ENCODE data around the gene LNPEP. TPM values are rescaled to one million over a fixed set of nuclear protein-coding genes. Genes with fewer than 3 reads are reported as not detected.
A peak's percentile ranks its signal among the peaks of the same experiment; 100 is the strongest.

Gene LNPEP
- total RNA-seq, 2 experiments from 2014 or later: 85.9 to 90.1 TPM

- ATAC-seq (no peak), DNase-seq (no peak)
- Mint-ChIP-seq H3K27ac (no peak overlapping the region), H3K4me1 (ENCODE audit: low read depth) (peaks cover 19% of the 10 kb centered on the region), H3K36me3 (ENCODE audit: low read depth) (peaks cover 34% of the 10 kb centered on the region), H3K27me3 (ENCODE audit: low read depth) (no peaks in the 10 kb centered on the region), H3K9me3 (ENCODE audit: insufficient read depth) (no peaks in the 10 kb centered on the region), H3K4me3 (no peak overlapping the region)
- CTCF ChIA-PET: interaction anchor here (0.6 to 1.9 kb wide), 3 partner anchors 10 to 159 kb away, joined by 3 to 4 read pairs (median 3); no protein-coding TSS in a partner anchor
- POLR2A ChIA-PET: interaction anchor here (1.2 kb wide), 1 partner anchor 14 kb away, joined by 3 read pairs; no protein-coding TSS in a partner anchor
Observed at GRCh38 chr5:97002983-97003382, 67.1 kb downstream of the LNPEP start.

DNA sequence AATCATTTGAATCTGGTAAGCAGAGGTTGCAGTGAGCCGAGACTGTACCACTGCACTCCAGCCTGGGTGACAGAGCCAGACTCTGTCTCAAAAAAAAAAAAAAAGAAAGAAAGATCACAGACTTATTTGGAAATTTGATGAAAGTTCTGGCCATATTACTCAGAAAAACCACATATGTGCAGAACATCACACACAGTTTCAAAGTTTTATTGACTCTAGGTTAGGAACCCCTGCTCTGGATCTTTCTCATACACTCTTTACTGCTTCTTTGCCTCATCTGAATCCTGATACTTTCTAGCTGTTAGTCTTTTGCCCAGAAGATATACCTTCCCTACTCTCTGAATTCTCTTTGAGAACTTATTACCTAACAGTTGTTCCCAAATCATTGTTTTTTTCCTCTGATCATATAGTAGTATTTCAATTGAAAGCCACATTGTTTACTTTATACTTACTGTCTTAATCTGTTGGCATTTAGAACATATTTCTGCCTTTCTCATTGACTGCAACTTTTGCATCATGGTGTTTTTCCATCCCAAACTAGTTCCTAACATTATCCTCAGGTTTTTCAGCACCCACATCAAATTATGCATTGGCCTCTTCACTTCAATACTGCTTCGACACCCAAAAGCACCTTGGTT lies 68.7 kb downstream of the LNPEP start:
- no peaks in the 10 kb centered on the region for H3K9me3 Mint-ChIP-seq (ENCODE audit: insufficient read depth)
- H3K27ac Mint-ChIP-seq: peak overlapping the region; percentile 60
- peaks cover 17% of the 10 kb centered on the region for H3K4me1 Mint-ChIP-seq (ENCODE audit: low read depth)
- no peak overlapping the region for H3K4me3 Mint-ChIP-seq
- POLR2A ChIA-PET: no interaction called here
- peaks cover 28% of the 10 kb centered on the region for H3K36me3 Mint-ChIP-seq (ENCODE audit: low read depth)
- no peak for DNase-seq
- CTCF ChIA-PET: interaction anchor here (1.3 kb wide), 1 partner anchor 138 kb away, joined by 3 read pairs; the partner anchor contains the start of gene LIX1
- peak; percentile 52 for ATAC-seq
- no peaks in the 10 kb centered on the region for H3K27me3 Mint-ChIP-seq (ENCODE audit: low read depth)

GRCh38 chr5:97006454-97007060 lies 70.7 kb downstream of the LNPEP start:
- ChIA-PET CTCF (interaction anchor here (1.5 kb wide), 1 partner anchor 155 kb away, joined by 5 read pairs; no protein-coding TSS in a partner anchor), POLR2A (no interaction called here)
- ATAC-seq (no peak), DNase-seq (no peak)
- Mint-ChIP-seq H3K4me1 (ENCODE audit: low read depth) (peaks cover 15% of the 10 kb centered on the region), H3K27me3 (ENCODE audit: low read depth) (no peaks in the 10 kb centered on the region), H3K36me3 (ENCODE audit: low read depth) (peaks cover 43% of the 10 kb centered on the region), H3K4me3 (no peak overlapping the region), H3K9me3 (ENCODE audit: insufficient read depth) (no peaks in the 10 kb centered on the region), H3K27ac (no peak overlapping the region)

DNA sequence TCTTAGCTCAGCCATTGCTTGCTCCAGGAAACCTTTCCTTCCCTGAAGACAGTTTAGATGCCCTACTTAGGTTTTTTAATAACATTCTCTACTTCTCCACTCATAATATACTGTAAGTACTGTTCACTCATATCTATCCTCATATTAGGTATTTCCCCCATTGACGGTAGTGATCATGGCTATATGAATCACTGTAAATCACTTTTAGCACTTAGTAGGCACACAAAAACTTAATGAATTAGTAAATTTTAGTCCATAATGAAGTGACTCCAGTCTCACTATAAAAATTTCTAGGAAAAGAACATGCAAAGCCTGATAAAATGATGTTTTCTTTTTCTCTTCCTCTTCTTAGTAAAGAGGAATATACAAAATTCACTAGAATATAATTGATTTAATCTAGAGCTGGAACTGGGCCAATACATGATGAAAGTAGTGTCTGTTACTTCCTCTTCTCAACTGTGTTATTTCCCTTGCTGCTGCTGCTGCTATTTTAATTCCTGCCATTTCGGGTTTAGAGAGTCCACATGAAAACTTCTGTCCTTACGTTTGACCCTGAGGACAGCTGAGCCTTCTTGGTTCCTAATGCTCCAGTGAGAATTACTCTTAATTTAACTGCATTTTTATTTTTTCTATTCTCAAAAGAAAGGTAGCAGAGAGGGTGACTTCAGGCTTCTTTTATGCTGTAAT lies 73.5 kb downstream of the LNPEP start:
- H3K36me3 Mint-ChIP-seq (ENCODE audit: low read depth): peaks cover 58% of the 10 kb centered on the region
- ATAC-seq (no peak), DNase-seq (no peak)
- CTCF ChIA-PET: interaction anchor here (1.1 to 2.2 kb wide), 4 partner anchors 11 to 152 kb away, joined by 3 to 9 read pairs (median 5); partner anchors contain the start of gene LIX1
- no peak overlapping the region for H3K4me3 Mint-ChIP-seq
- POLR2A ChIA-PET: no interaction called here
- H3K4me1 Mint-ChIP-seq (ENCODE audit: low read depth): peaks cover 15% of the 10 kb centered on the region
- H3K27ac Mint-ChIP-seq: peak overlapping the region; percentile 53
- no peaks in the 10 kb centered on the region for H3K27me3 Mint-ChIP-seq (ENCODE audit: low read depth)
- no peaks in the 10 kb centered on the region for H3K9me3 Mint-ChIP-seq (ENCODE audit: insufficient read depth)

DNA sequence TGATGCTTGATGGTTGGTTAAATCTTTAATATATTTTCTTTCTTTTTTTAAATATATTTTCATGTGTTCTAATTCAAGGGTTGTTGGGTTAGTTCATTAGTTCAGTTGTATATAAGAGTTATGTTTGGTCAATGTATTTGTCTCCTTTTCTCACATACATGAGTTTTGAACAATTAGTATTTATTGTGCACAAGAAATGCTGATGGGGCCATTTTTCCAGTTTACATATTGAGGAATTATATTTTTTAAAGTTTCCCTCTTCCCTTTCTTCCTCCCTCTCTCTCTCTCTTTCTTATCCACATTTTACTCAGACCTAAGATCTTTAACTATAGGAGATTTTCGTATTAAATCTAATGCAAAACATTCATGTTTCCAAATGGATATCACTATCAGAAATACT lies 74.0 kb downstream of the LNPEP start:
- Mint-ChIP-seq H3K4me3 (no peak overlapping the region), H3K4me1 (ENCODE audit: low read depth) (peaks cover 15% of the 10 kb centered on the region), H3K27ac (no peak overlapping the region), H3K27me3 (ENCODE audit: low read depth) (no peaks in the 10 kb centered on the region), H3K36me3 (ENCODE audit: low read depth) (peaks cover 57% of the 10 kb centered on the region), H3K9me3 (ENCODE audit: insufficient read depth) (no peaks in the 10 kb centered on the region)
- ChIA-PET POLR2A (no interaction called here), CTCF (interaction anchor here (1.1 to 3.0 kb wide), 6 partner anchors 12 to 152 kb away, joined by 3 to 10 read pairs (median 6); partner anchors contain the start of gene LIX1)
- DNase-seq: no peak
- ATAC-seq: no peak

GRCh38 chr5:97010606-97011005 lies 74.7 kb downstream of the LNPEP start:
- POLR2A ChIA-PET: no interaction called here
- H3K36me3 Mint-ChIP-seq (ENCODE audit: low read depth): peaks cover 62% of the 10 kb centered on the region

GRCh38 chr5:97011567-97011966 lies 75.7 kb downstream of the LNPEP start:
- ChIA-PET POLR2A (no interaction called here), CTCF (interaction anchor here (1.9 to 3.0 kb wide), 5 partner anchors 10 to 150 kb away, joined by 6 to 10 read pairs (median 7); partner anchors contain the start of gene LIX1)
- DNase-seq (no peak), ATAC-seq (no peak)
- no peaks in the 10 kb centered on the region for H3K27me3 Mint-ChIP-seq (ENCODE audit: low read depth)
- H3K4me1 Mint-ChIP-seq (ENCODE audit: low read depth): peaks cover 15% of the 10 kb centered on the region
- H3K27ac Mint-ChIP-seq: no peak overlapping the region
- H3K36me3 Mint-ChIP-seq (ENCODE audit: low read depth): peaks cover 65% of the 10 kb centered on the region
- H3K4me3 Mint-ChIP-seq: no peak overlapping the region
- H3K9me3 Mint-ChIP-seq (ENCODE audit: insufficient read depth): no peaks in the 10 kb centered on the region

More at GRCh38 chr5:97010606-97011005, 74.7 kb downstream of the LNPEP start:
- Mint-ChIP-seq H3K9me3 (ENCODE audit: insufficient read depth) (no peaks in the 10 kb centered on the region), H3K4me1 (ENCODE audit: low read depth) (peaks cover 15% of the 10 kb centered on the region), H3K27me3 (ENCODE audit: low read depth) (no peaks in the 10 kb centered on the region), H3K4me3 (no peak overlapping the region), H3K27ac (peak overlapping the region; percentile 48)
- DNase-seq (no peak), ATAC-seq (no peak)
- CTCF ChIA-PET: interaction anchor here (1.9 to 3.0 kb wide), 5 partner anchors 11 to 151 kb away, joined by 6 to 10 read pairs (median 7); partner anchors contain the start of gene LIX1

DNA sequence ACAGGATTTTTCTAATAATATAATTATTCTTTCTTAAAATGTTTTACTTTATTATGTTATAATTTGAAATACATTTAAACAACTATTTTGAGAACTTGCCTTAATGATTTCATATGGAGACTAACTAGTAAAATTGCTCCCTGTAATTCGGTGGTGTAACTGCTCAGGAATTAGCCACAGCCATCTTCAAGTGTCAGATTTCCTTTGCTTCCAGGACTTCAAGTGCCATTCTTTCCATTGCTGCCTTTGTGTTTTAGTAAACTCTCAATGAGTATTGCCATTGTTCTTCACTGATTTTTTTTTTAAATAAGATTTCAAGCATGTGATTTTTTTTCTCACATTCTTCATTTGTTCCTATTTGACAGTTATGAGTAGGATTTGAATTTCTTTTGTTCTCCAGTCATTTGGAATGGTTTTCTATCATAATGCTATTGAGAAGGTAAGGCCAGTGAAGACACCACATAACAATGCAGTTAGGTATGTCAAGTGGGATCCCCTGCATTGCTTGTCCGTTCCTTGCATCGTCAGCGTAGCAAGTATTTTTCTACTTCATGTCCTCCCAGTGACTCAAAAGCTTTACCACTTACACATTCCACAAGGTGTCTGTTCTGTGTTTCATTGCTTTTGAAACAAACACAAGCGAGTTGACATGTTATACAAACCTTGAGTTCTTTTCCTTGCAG lies 83.7 kb downstream of the LNPEP start:
- Mint-ChIP-seq H3K9me3 (ENCODE audit: insufficient read depth) (no peaks in the 10 kb centered on the region), H3K27me3 (ENCODE audit: low read depth) (no peaks in the 10 kb centered on the region), H3K4me1 (ENCODE audit: low read depth) (peaks cover 36% of the 10 kb centered on the region), H3K27ac (no peak overlapping the region), H3K36me3 (ENCODE audit: low read depth) (peaks cover 77% of the 10 kb centered on the region), H3K4me3 (no peak overlapping the region)
- ATAC-seq (no peak), DNase-seq (no peak)
- ChIA-PET POLR2A (no interaction called here), CTCF (interaction anchor here (1.0 kb wide), 1 partner anchor 151 kb away, joined by 4 read pairs; no protein-coding TSS in a partner anchor)

DNA sequence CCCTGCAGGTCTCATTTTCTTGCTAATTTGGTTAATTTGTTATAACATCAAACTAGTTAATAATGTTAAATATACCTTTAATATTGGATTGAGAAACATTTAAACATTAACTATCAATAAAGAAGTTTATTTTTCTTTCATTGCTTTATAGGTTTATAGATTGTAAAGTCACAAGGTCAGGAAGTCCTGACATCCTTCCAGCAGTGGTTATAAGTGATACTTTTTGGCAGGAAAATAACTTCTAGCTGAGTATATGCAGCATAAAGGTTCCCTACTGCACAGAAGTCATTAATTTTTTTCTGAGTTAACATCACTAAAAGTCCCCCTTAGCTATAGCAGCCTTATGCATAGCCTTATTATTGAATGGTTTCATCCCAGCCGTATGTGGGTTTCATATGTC lies 85.5 kb downstream of the LNPEP start:
- ATAC-seq (no peak), DNase-seq (no peak)
- Mint-ChIP-seq H3K36me3 (ENCODE audit: low read depth) (peaks cover 72% of the 10 kb centered on the region), H3K4me3 (no peak overlapping the region), H3K4me1 (ENCODE audit: low read depth) (peaks cover 36% of the 10 kb centered on the region), H3K9me3 (ENCODE audit: insufficient read depth) (no peaks in the 10 kb centered on the region), H3K27me3 (ENCODE audit: low read depth) (no peaks in the 10 kb centered on the region), H3K27ac (no peak overlapping the region)
- POLR2A ChIA-PET: interaction anchor here (0.6 kb wide), 1 partner anchor 86 kb away, joined by 3 read pairs; the partner anchor contains the start of gene LNPEP
- CTCF ChIA-PET: interaction anchor here (1.0 to 2.0 kb wide), 5 partner anchors 10 to 121 kb away, joined by 3 to 8 read pairs (median 4); partner anchors contain the start of gene LIX1

DNA sequence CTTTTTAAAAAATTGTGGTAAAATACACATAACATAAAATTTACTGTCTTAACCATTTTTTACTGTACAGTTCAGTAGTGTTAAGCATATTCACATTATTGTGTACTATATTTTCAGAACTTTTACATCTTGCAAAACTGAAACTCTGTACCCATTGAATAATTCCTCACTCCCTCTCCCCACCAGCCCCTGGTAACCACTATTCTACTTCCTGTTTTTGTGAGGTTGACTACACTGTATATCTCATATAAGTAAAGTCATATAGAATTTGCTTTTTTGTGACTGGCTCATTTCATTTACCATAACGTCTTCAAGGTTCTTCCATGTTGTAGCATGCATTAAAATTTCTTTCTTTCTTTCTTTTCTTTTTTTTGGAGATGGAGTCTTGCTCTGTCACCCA lies 87.0 kb downstream of the LNPEP start:
- H3K27me3 Mint-ChIP-seq (ENCODE audit: low read depth): no peaks in the 10 kb centered on the region
- CTCF ChIA-PET: interaction anchor here (1.0 to 1.3 kb wide), 4 partner anchors 9 to 140 kb away, joined by 4 to 7 read pairs (median 5); partner anchors contain the start of gene LIX1
- POLR2A ChIA-PET: no interaction called here
- ATAC-seq (peak; percentile 66), DNase-seq (no peak)
- peak overlapping the region; percentile 77 for H3K27ac Mint-ChIP-seq
- H3K36me3 Mint-ChIP-seq (ENCODE audit: low read depth): peaks cover 75% of the 10 kb centered on the region
- H3K4me1 Mint-ChIP-seq (ENCODE audit: low read depth): peaks cover 36% of the 10 kb centered on the region
- H3K9me3 Mint-ChIP-seq (ENCODE audit: insufficient read depth): no peaks in the 10 kb centered on the region
- H3K4me3 Mint-ChIP-seq: peak overlapping the region; percentile 44

GRCh38 chr5:97026721-97027120 lies 90.8 kb downstream of the LNPEP start:
- ATAC-seq (no peak), DNase-seq (no peak)
- Mint-ChIP-seq H3K4me3 (no peak overlapping the region), H3K27ac (no peak overlapping the region), H3K9me3 (ENCODE audit: insufficient read depth) (no peaks in the 10 kb centered on the region), H3K36me3 (ENCODE audit: low read depth) (peaks cover 84% of the 10 kb centered on the region), H3K27me3 (ENCODE audit: low read depth) (no peaks in the 10 kb centered on the region), H3K4me1 (ENCODE audit: low read depth) (peaks cover 14% of the 10 kb centered on the region)
- POLR2A ChIA-PET: no interaction called here
- CTCF ChIA-PET: interaction anchor here (2.4 kb wide), 1 partner anchor 157 kb away, joined by 10 read pairs; no protein-coding TSS in a partner anchor

All from activated CD8-positive, alpha-beta T cell treated with anti-CD3 and anti-CD28 coated beads, Interleukin-2, amount 10 ng/mL, durations not matched to agents 7 days and 5 days (primary cell).